Measurements from ENCODE around the gene MAST4. TPM values are rescaled to one million over a fixed set of nuclear protein-coding genes. Genes with fewer than 3 reads are reported as not detected.

MAST4 gene
- total and polyA plus RNA-seq, 2 of the 4 experiments (the other 2 are of a cell fraction): 4.8 to 6.8 TPM

DNA sequence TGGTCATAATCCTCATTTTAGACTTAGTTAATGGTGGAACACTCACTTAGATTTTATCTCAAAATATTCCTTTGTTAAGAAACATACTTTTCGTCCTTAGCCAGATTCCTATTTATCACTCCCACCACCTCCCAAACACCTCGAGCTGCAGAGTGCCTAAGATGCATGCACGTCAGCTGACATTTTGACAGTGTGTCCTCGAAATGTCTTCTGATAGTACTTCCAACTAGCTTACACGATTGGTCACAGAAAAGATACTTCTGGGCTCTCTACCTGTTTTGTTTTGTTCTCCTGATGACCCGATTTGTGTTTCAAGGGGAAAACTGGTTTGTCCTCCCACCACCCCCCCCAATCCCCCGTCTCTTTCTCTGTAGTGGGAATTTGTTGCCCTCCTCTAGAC, 230.1 kb downstream of the MAST4 start:
- H2BK5ac ChIP-seq (ENCODE audit: low read depth, low read length, poor library complexity, severe bottlenecking): no peak overlapping the region
- DNase-seq (no peak), ATAC-seq (ENCODE audit: low read depth) (no peak)
- H3K56ac ChIP-seq (ENCODE audit: extremely low read depth, insufficient read depth, low read length): no peak overlapping the region
- H3K18ac ChIP-seq (ENCODE audit: low read depth, low read length): no peak overlapping the region
- no TSS peak for BruUV-seq (replicated peaks)
- no peak overlapping the region for H2AK5ac ChIP-seq (ENCODE audit: low read depth, low read length)
- H3K4me1 ChIP-seq (ENCODE audit: control insufficient read depth, insufficient read depth, low read length): no peaks in the 10 kb centered on the region; the same call in 1 of the 2 replicates
- no peaks in the 10 kb centered on the region for H4K20me1 ChIP-seq (ENCODE audit: insufficient read depth, low read length)
- H2BK20ac ChIP-seq (ENCODE audit: low read depth, low read length): no peak overlapping the region
- H3K27me3 ChIP-seq (ENCODE audit: control insufficient read depth, insufficient read depth, low read length): peaks cover 21% of the 10 kb centered on the region
- TF ChIP-seq NFE2L2 (IDR thresholded peaks at IDR 0.05; ENCODE audit: low read depth, low read length) (no peak), RAD21 (IDR thresholded peaks at IDR 0.05; ENCODE audit: low read length) (no peak), CEBPB (IDR thresholded peaks at IDR 0.05; ENCODE audit: low read depth, low read length) (no peak), RCOR1 (IDR thresholded peaks at IDR 0.05; ENCODE audit: insufficient replicate concordance, low read length) (no peak), FOS (IDR thresholded peaks at IDR 0.05; ENCODE audit: low read depth, low read length) (no peak), MXI1 (IDR thresholded peaks at IDR 0.05; ENCODE audit: borderline replicate concordance, low read depth, low read length) (no peak), POLR2A (IDR thresholded peaks at IDR 0.05; ENCODE audit: low read depth, low read length) (no peak), MAZ (IDR thresholded peaks at IDR 0.05; ENCODE audit: borderline replicate concordance, low read depth, low read length) (no peak), RFX5 (IDR thresholded peaks at IDR 0.05; ENCODE audit: low read depth, low read length) (no peak)
- TF ChIP-seq, protein P1, sequence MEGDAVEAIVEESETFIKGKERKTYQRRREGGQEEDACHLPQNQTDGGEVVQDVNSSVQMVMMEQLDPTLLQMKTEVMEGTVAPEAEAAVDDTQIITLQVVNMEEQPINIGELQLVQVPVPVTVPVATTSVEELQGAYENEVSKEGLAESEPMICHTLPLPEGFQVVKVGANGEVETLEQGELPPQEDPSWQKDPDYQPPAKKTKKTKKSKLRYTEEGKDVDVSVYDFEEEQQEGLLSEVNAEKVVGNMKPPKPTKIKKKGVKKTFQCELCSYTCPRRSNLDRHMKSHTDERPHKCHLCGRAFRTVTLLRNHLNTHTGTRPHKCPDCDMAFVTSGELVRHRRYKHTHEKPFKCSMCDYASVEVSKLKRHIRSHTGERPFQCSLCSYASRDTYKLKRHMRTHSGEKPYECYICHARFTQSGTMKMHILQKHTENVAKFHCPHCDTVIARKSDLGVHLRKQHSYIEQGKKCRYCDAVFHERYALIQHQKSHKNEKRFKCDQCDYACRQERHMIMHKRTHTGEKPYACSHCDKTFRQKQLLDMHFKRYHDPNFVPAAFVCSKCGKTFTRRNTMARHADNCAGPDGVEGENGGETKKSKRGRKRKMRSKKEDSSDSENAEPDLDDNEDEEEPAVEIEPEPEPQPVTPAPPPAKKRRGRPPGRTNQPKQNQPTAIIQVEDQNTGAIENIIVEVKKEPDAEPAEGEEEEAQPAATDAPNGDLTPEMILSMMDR (conservative IDR thresholded peaks at IDR 0.05; ENCODE audit: low read depth, low read length): no peak
- TF ChIP-seq, protein P2, sequence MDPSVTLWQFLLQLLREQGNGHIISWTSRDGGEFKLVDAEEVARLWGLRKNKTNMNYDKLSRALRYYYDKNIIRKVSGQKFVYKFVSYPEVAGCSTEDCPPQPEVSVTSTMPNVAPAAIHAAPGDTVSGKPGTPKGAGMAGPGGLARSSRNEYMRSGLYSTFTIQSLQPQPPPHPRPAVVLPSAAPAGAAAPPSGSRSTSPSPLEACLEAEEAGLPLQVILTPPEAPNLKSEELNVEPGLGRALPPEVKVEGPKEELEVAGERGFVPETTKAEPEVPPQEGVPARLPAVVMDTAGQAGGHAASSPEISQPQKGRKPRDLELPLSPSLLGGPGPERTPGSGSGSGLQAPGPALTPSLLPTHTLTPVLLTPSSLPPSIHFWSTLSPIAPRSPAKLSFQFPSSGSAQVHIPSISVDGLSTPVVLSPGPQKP (IDR thresholded peaks at IDR 0.05; ENCODE audit: borderline replicate concordance, low read depth, low read length): no peak
- H3K9ac ChIP-seq (ENCODE audit: low read depth, low read length): no peak overlapping the region
- H3K9me3 ChIP-seq (ENCODE audit: control insufficient read depth, insufficient read depth, low read length): no peaks in the 10 kb centered on the region
- H4K91ac ChIP-seq (ENCODE audit: insufficient read depth, low read depth, low read length): no peak overlapping the region
- dilution Hi-C loops (cut with HindIII; ENCODE audit: low sequenced_read_pairs, unreplicated experiment) (no loop called here), intact Hi-C loops (cut with micrococcal nuclease) (loop anchor here (10.0 kb wide), 1 partner anchor 139 kb away; no protein-coding TSS in a partner anchor), in situ Hi-C loops (cut with MboI; ENCODE audit: low sequenced_read_pairs) (no loop called here)
- no peak overlapping the region for H3K23ac ChIP-seq (ENCODE audit: low read depth, low read length)
- no peak overlapping the region for H3K4me2 ChIP-seq (ENCODE audit: low read depth, low read length)
- POLR2A ChIA-PET (ENCODE audit: unreplicated experiment): no interaction called here
- H4K5ac ChIP-seq (ENCODE audit: low read depth, low read length): no peak overlapping the region
- H2BK120ac ChIP-seq (ENCODE audit: low read depth, low read length): no peak overlapping the region
- no peak overlapping the region for H4K8ac ChIP-seq (ENCODE audit: low read depth in 2 of 2, low read length in 2 of 2)
- no peak overlapping the region for H2BK15ac ChIP-seq (ENCODE audit: low read depth, low read length)
- no peaks in the 10 kb centered on the region for H3K79me1 ChIP-seq (ENCODE audit: low read depth in 1 of 2, low read length in 2 of 2)
- H3K27ac ChIP-seq (ENCODE audit: insufficient read depth, low read length): no peak overlapping the region
- no peak overlapping the region for H3K4ac ChIP-seq (ENCODE audit: low read depth, low read length)
- no peaks in the 10 kb centered on the region for H3K36me3 ChIP-seq (ENCODE audit: control insufficient read depth, insufficient read depth, low read length)
- H2AFZ ChIP-seq (replicated peaks; ENCODE audit: low read length, poor library complexity): no peak overlapping the region
- no peak overlapping the region for H3K14ac ChIP-seq (replicated peaks; ENCODE audit: low read depth, low read length)
- no peak overlapping the region for H2AK9ac ChIP-seq (replicated peaks; ENCODE audit: low read depth, low read length, poor library complexity)
- CTCF ChIA-PET: no interaction called here
- 61% methylated on average over 4 of the region's 7 CpGs; no CpG with 5 or more reads in 1 of the 2 experiments for WGBS, 2 experiments (ENCODE audit: extremely low coverage in 2 of 2, insufficient read length in 1 of 2)
- H3K9me1 ChIP-seq (ENCODE audit: insufficient read depth, low read length): no peaks in the 10 kb centered on the region
- no peak overlapping the region for H3K4me3 ChIP-seq (ENCODE audit: insufficient read depth, low read depth, low read length)

All from IMR-90 (cell line).